ENCODE measurements around the gene ZFAND3. TPM values are rescaled to one million over a fixed set of nuclear protein-coding genes. Genes with fewer than 3 reads are reported as not detected.

ZFAND3 gene
- total and polyA plus RNA-seq, 10 of the 15 experiments (the other 5 are each of a cell fraction or from before 2014, with no cell fraction given): 0.90 to 34.4 (median 16.3) TPM

GRCh38 chr6:38179794-38180430 is 360.4 kb downstream of the ZFAND3 start:
- 75% methylated on average over 12 of the region's 12 CpGs for WGBS (ENCODE audit: insufficient coverage, insufficient replicate concordance, low lambda C conversion rate, missing lambda C conversion rate)
- intact Hi-C loops (cut with micrococcal nuclease; ENCODE audit: unreplicated experiment): loop anchor here (10.0 kb wide), 1 partner anchor 315 kb away; no protein-coding TSS in a partner anchor
- in situ Hi-C loops (cut with MboI): no loop called here
- FAIRE-seq (no peak), ATAC-seq (no peak), DNase-seq (ENCODE audit: low read depth, low spot score) (no peak)
- RAD21 ChIA-PET (ENCODE audit: unreplicated experiment): interaction anchor here (1.9 kb wide), 1 partner anchor 314 kb away, joined by 5 read pairs; no protein-coding TSS in a partner anchor
- Histone ChIP-seq H3K4me3 (no peak overlapping the region), H3K79me2 (ENCODE audit: control insufficient read depth, insufficient read depth, low read length) (no peaks in the 10 kb centered on the region), H3K36me3 (ENCODE audit: control insufficient read depth in 2 of 2, insufficient read depth in 2 of 2, low read length in 1 of 2) (no peaks in the 10 kb centered on the region), H2AFZ (ENCODE audit: control insufficient read depth, low read depth, low read length) (no peak overlapping the region), H3K9ac (ENCODE audit: control insufficient read depth, insufficient read depth, low read length) (no peak overlapping the region), H3K9me3 (replicated peaks; ENCODE audit: control insufficient read depth, insufficient read depth, low read length) (no peaks in the 10 kb centered on the region), H3K4me2 (ENCODE audit: control insufficient read depth, insufficient read depth) (no peak overlapping the region), H3K27me3 (replicated peaks in 1 of 2; ENCODE audit: control insufficient read depth in 2 of 2, insufficient read depth in 2 of 2, low read length in 1 of 2) (no peaks in the 10 kb centered on the region), H4K20me1 (ENCODE audit: control insufficient read depth, insufficient read depth) (no peaks in the 10 kb centered on the region), H3K27ac (ENCODE audit: control insufficient read depth, insufficient read depth) (no peak overlapping the region), H3K4me1 (ENCODE audit: control insufficient read depth, insufficient read depth, low read length) (no peaks in the 10 kb centered on the region)
- SMC1A ChIA-PET (ENCODE audit: uncharacterized antibody, unreplicated experiment): no interaction called here
- no TSS peak for BruUV-seq (replicated peaks)
- CTCF ChIA-PET: no interaction called here
- POLR2A ChIA-PET: no interaction called here
- TF ChIP-seq IKZF2 (IDR thresholded peaks at IDR 0.05) (no peak), CTCF (IDR thresholded peaks at IDR 0.05 in 2 of 3, conservative IDR thresholded peaks at IDR 0.05 in 1 of 3; ENCODE audit: control insufficient read depth in 2 of 3, extremely low read depth in 1 of 3, insufficient read depth in 1 of 3, low read depth in 3 of 3, low read length in 3 of 3) (no peak; a peak in 1 of 6 replicates), MYC (IDR thresholded peaks at IDR 0.05; ENCODE audit: insufficient read depth, insufficient read length, insufficient replicate concordance, low read length, severe bottlenecking) (no peak), USF1 (IDR thresholded peaks at IDR 0.05; ENCODE audit: borderline replicate concordance, extremely low read length, insufficient read depth, low read depth, low read length) (no peak), PRDM15 (CRISPR knock-in tag; IDR thresholded peaks at IDR 0.05) (no peak), ZSCAN29 (IDR thresholded peaks at IDR 0.05) (no peak), ZBTB33 (IDR thresholded peaks at IDR 0.05) (no peak), ASH2L (IDR thresholded peaks at IDR 0.05; ENCODE audit: borderline replicate concordance, low read depth) (no peak), CEBPB (IDR thresholded peaks at IDR 0.05; ENCODE audit: borderline replicate concordance in 1 of 2, low read depth in 2 of 2, low read length in 2 of 2) (no peak), USF2 (IDR thresholded peaks at IDR 0.05; ENCODE audit: borderline replicate concordance, low read depth, low read length) (no peak), PAX8 (IDR thresholded peaks at IDR 0.05) (no peak), NR2C2 (IDR thresholded peaks at IDR 0.05; ENCODE audit: borderline replicate concordance, control insufficient read depth, insufficient read length, low read depth) (no peak)
